Glutamatergic neuron (in vitro differentiated cells): ENCODE measurements around the gene RAB24. TPM values are rescaled to one million over a fixed set of nuclear protein-coding genes. Genes with fewer than 3 reads are reported as not detected.

Experiments
- DNase-seq: peaks from one replicate; pipeline ENCODE4 v3.0.0; 2022
- H3K27ac Mint-ChIP-seq: one replicate; pipeline ENCODE4 v1.8.0; 2020; ENCODE audit warnings: mild to moderate bottlenecking, mixed read lengths, inconsistent platforms; ENCODE audit not compliant: unreplicated experiment
- H3K27me3 Mint-ChIP-seq: one replicate; pipeline ENCODE4 v1.8.0; 2020; ENCODE audit warnings: mild to moderate bottlenecking, moderate library complexity, mixed read lengths, inconsistent platforms; ENCODE audit not compliant: unreplicated experiment
- H3K36me3 Mint-ChIP-seq: one replicate; pipeline ENCODE4 v1.8.0; 2020; ENCODE audit warnings: mild to moderate bottlenecking, mixed read lengths, inconsistent platforms; ENCODE audit not compliant: unreplicated experiment
- H3K4me1 Mint-ChIP-seq: one replicate; pipeline ENCODE4 v1.8.0; 2020; ENCODE audit warnings: mild to moderate bottlenecking, low read depth, mixed read lengths, inconsistent platforms; ENCODE audit not compliant: unreplicated experiment
- H3K4me3 Mint-ChIP-seq: one replicate; pipeline ENCODE4 v1.8.0; 2020; ENCODE audit warnings: mild to moderate bottlenecking, mixed read lengths, inconsistent platforms; ENCODE audit not compliant: unreplicated experiment
- H3K9me3 Mint-ChIP-seq: one replicate; pipeline ENCODE4 v1.8.0; 2020; ENCODE audit warnings: mild to moderate bottlenecking, moderate library complexity, mixed read lengths, inconsistent platforms; ENCODE audit not compliant: unreplicated experiment
- total RNA-seq: library from RNA; stranded (reverse); fragmentation: NEBNext Ultra II Directional; extraction: Animal tissue kit (Norgen Biotek cat#: 25700); gene quantifications from one replicate; pipeline ENCODE4 v1.2.1, GENCODE V29; 2021; ENCODE audit not compliant: unreplicated experiment
- TF ChIP-seq, protein P1 (sequence below): fragments of 200-600 bp; sonication (generic); IDR thresholded peaks from one replicate; pipeline ENCODE4 v1.5.0; 2021; ENCODE audit not compliant: partially characterized antibody, unreplicated experiment

Gene RAB24
- total RNA-seq, 1 donor from 2014 or later: 13.5 TPM

DNA sequence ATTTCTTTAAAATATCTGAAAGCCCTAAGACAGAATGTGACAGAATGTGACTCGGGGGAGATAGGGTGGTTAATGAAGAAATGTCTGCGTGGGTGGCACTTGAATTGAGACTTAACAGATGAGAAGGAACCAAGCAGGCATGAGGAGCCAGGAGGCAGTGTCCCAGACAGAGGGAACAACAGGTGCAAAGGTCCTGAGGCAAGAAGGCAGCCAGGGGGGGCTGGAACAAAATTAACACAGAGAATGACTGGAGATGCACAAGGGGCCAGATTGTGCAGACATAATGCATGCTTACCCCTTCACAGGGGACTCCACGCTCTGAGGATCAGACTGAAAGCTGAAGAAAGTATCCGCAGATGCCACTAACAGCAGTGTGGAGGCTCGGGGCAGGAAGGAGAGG, 46.2 kb upstream of the RAB24 start:
- Mint-ChIP-seq H3K4me1 (peaks cover 10% of the 10 kb centered on the region), H3K4me3 (peak overlapping the region; percentile 75), H3K27me3 (peaks cover 2% of the 10 kb centered on the region), H3K9me3 (peaks cover 4% of the 10 kb centered on the region), H3K36me3 (no peaks in the 10 kb centered on the region), H3K27ac (no peak overlapping the region)
- TF ChIP-seq, protein P1, sequence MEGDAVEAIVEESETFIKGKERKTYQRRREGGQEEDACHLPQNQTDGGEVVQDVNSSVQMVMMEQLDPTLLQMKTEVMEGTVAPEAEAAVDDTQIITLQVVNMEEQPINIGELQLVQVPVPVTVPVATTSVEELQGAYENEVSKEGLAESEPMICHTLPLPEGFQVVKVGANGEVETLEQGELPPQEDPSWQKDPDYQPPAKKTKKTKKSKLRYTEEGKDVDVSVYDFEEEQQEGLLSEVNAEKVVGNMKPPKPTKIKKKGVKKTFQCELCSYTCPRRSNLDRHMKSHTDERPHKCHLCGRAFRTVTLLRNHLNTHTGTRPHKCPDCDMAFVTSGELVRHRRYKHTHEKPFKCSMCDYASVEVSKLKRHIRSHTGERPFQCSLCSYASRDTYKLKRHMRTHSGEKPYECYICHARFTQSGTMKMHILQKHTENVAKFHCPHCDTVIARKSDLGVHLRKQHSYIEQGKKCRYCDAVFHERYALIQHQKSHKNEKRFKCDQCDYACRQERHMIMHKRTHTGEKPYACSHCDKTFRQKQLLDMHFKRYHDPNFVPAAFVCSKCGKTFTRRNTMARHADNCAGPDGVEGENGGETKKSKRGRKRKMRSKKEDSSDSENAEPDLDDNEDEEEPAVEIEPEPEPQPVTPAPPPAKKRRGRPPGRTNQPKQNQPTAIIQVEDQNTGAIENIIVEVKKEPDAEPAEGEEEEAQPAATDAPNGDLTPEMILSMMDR: no peak
- no peak for DNase-seq

DNA sequence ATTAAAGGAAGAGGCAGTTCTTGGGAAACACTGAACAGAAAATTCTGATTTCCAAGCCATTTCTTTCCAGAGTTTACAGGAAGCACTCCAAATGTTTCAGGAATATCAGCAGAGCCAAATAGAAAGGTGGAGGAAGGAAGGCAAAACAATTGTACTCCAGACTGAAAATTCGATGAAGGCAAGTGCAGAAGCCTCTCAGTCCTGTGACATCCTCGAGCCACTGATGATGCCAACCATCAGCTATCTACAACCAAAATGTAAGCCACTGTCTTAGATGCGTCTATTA, 45.8 kb upstream of the RAB24 start:
- Mint-ChIP-seq H3K4me3 (no peak overlapping the region), H3K27ac (no peak overlapping the region), H3K36me3 (no peaks in the 10 kb centered on the region), H3K9me3 (peaks cover 4% of the 10 kb centered on the region), H3K27me3 (peaks cover 2% of the 10 kb centered on the region), H3K4me1 (peaks cover 10% of the 10 kb centered on the region)
- TF ChIP-seq, protein P1: no peak
- DNase-seq: no peak

DNA sequence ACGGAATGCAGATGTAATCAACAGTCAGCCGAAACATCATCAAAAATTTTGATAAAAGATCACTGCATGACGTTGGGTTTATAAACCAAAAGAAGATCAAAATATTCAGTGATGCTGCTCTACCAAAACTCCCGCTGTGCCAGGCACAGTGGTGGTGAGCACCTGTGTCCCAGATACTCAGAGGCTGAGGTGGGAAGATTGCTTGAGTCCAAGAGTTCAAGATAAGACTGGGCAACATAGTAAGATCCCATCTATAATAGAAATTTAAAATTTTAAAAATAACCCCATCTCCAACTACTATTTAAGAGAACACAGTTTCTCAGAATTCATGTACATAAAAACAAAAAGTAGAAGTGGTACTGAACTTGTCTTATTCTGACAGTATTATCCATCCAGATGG, 44.2 kb upstream of the RAB24 start:
- Mint-ChIP-seq H3K27me3 (peaks cover 2% of the 10 kb centered on the region), H3K27ac (no peak overlapping the region), H3K4me3 (no peak overlapping the region), H3K9me3 (peaks cover 5% of the 10 kb centered on the region), H3K4me1 (peaks cover 10% of the 10 kb centered on the region), H3K36me3 (peaks cover 5% of the 10 kb centered on the region)
- TF ChIP-seq, protein P1: no peak
- DNase-seq: no peak

DNA sequence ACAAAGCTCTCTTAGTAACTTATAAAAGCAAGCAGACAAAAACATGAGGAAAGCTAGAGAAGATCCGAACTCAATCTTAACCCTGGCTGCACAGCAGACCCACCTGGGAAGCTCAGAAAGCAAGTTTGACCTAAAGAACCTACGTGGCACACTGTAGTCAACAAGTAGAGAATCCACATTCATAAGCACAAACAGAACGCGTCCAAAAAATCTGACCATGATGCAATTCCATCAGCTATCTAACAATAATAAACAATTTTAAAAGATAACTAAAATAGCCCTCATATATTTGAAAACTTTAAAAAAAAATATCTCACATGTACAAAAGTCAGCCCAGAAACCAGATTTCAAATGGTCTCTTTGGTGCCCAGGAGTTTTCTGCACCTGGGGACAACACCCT, 43.3 kb upstream of the RAB24 start:
- no peak overlapping the region for H3K4me3 Mint-ChIP-seq
- peaks cover 10% of the 10 kb centered on the region for H3K4me1 Mint-ChIP-seq
- TF ChIP-seq, protein P1: no peak
- no peak overlapping the region for H3K27ac Mint-ChIP-seq
- no peak for DNase-seq
- peaks cover 5% of the 10 kb centered on the region for H3K36me3 Mint-ChIP-seq
- peaks cover 5% of the 10 kb centered on the region for H3K9me3 Mint-ChIP-seq
- H3K27me3 Mint-ChIP-seq: peaks cover 2% of the 10 kb centered on the region

DNA sequence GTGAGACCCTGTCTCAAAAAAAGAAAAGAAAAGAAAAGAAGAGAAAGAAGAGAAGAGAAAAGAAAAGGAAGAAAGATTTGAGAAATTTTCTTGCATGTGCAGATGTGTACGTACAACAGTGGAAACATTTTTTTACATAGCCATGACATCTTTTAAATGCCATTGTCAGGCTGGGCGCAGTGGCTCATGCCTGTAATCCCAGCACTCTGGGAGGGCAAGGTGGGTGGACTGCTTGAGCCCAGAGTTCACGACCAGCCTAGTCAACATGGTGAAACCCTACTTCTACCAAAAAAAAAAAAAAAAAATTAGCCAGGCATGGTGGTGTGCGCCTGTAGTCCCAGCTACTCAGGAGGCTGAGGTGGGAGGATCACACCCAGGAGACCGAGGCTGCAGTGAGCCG, 41.4 kb upstream of the RAB24 start:
- no peak for DNase-seq
- Mint-ChIP-seq H3K36me3 (peaks cover 5% of the 10 kb centered on the region), H3K4me3 (no peak overlapping the region), H3K9me3 (peaks cover 3% of the 10 kb centered on the region), H3K4me1 (peaks cover 8% of the 10 kb centered on the region), H3K27ac (no peak overlapping the region), H3K27me3 (no peaks in the 10 kb centered on the region)
- TF ChIP-seq, protein P1: no peak
